Stimulated activated CD4-positive, alpha-beta T cell treated with anti-CD3 and anti-CD28 coated beads, TNF-alpha, amount 100 ng/mL, for 4 hours (primary cell): ENCODE results near the gene ASCC3.
"Not testable (repeated sequence)": the region's sequence is repeated elsewhere in the genome, so short reads cannot be mapped to it uniquely, and the experiment has no call there.

Experiments used
- DNase-seq, 3 experiments: peaks; one replicate each; pipeline ENCODE4 v3.0.0-alpha.2; 2020; ENCODE audit warnings: low read depth in 3 of 3

Gene ASCC3

GRCh38 chr6:100889351-100889750, 8.2 kb upstream of the ASCC3 start:
- DNase-seq, result no peak

GRCh38 chr6:100886076-100886475, 4.9 kb upstream of the ASCC3 start:
- no peak for DNase-seq

- no peak for DNase-seq
Measured at GRCh38 chr6:100883347-100883746, 2.2 kb upstream of the ASCC3 start.

- no peak for DNase-seq
Measured at GRCh38 chr6:100881707-100882040, 545 bp upstream of the ASCC3 start.

- DNase-seq, result no peak
Measured at GRCh38 chr6:100880149-100880852, 828 bp downstream of the ASCC3 start.

- DNase-seq, result no peak
Measured at GRCh38 chr6:100879317-100879716, 1.8 kb downstream of the ASCC3 start.

GRCh38 chr6:100877851-100878250, 3.3 kb downstream of the ASCC3 start:
- no peak for DNase-seq

GRCh38 chr6:100876251-100876650, 4.9 kb downstream of the ASCC3 start:
- DNase-seq, result no peak

GRCh38 chr6:100865525-100865924, 15.6 kb downstream of the ASCC3 start:
- no peak for DNase-seq

GRCh38 chr6:100862063-100862462, 19.1 kb downstream of the ASCC3 start:
- no peak for DNase-seq

- DNase-seq, result no peak
Measured at GRCh38 chr6:100856146-100856545, 25.0 kb downstream of the ASCC3 start.

- DNase-seq, result no peak
Measured at GRCh38 chr6:100851819-100852218, 29.3 kb downstream of the ASCC3 start.

GRCh38 chr6:100850174-100850573, 31.0 kb downstream of the ASCC3 start:
- DNase-seq, result no peak

GRCh38 chr6:100846276-100846675, 34.9 kb downstream of the ASCC3 start:
- DNase-seq, result no peak

- no peak for DNase-seq
Measured at GRCh38 chr6:100845676-100846075, 35.5 kb downstream of the ASCC3 start.

- no peak for DNase-seq
Measured at GRCh38 chr6:100839419-100839818, 41.7 kb downstream of the ASCC3 start.

GRCh38 chr6:100838011-100838410, 43.1 kb downstream of the ASCC3 start:
- DNase-seq, result no peak

GRCh38 chr6:100833972-100834574, 47.1 kb downstream of the ASCC3 start:
- DNase-seq, result no peak

- not testable (repeated sequence) for DNase-seq
Measured at GRCh38 chr6:100829077-100829595, 52.0 kb downstream of the ASCC3 start.

GRCh38 chr6:100823041-100823440, 58.1 kb downstream of the ASCC3 start:
- no peak for DNase-seq

GRCh38 chr6:100818066-100818465, 63.1 kb downstream of the ASCC3 start:
- DNase-seq, result no peak

- no peak for DNase-seq
Measured at GRCh38 chr6:100810015-100810414, 71.1 kb downstream of the ASCC3 start.

- no peak for DNase-seq
Measured at GRCh38 chr6:100809346-100809745, 71.8 kb downstream of the ASCC3 start.
